Measurements from ENCODE around the gene EPHB6.

Gene EPHB6

DNA sequence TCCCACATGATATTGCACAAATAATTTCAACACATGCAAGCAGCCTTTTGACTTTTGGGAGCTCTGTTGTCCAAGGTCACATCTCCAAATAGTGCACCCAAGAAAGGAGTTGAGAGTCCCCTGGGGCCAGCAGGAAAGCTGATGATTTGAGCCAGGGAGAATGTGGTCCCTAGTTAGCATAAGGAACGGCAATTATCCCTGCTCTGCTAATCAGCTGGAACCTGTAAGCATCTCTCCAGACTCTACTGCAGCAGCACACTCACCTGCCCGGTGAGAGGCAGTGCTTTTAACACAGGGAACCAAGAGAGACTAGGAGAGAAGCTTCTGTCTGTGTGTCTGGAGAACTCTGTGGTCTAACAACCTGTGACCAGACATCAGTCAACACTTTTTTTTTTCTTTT is 61.6 kb downstream of the EPHB6 start:
- no peak for DNase-seq (ENCODE audit: extremely low read depth in 1 of 2, low read depth in 1 of 2)

GRCh38 chr7:142917447-142917846 is 62.6 kb downstream of the EPHB6 start:
- no peak for DNase-seq (ENCODE audit: extremely low read depth in 1 of 2, low read depth in 1 of 2)

GRCh38 chr7:142918901-142919300 is 64.0 kb downstream of the EPHB6 start:
- no peak for DNase-seq (ENCODE audit: extremely low read depth in 1 of 2, low read depth in 1 of 2)

DNA sequence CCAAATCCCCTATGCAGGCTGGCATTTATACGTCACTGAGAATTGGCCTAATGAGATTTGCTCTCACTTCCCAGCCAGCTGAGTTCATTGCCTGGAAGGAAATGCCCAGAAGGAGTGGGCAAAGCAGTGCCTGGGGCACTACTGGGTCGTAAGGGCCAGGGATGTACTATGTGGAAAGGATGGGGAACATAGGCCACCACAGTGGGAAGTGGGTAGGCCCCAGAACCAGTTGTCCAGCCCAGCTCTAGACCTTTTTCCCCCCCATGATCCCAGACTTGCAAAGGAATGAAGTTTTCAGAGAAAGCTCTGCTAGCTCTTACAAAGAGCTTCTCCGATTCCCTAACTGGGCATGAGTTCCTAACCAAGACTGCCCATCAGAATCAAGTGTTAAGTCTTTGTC is 64.8 kb downstream of the EPHB6 start:
- DNase-seq (ENCODE audit: extremely low read depth in 1 of 2, low read depth in 1 of 2) = no peak

Measured in activated CD8-positive, alpha-beta memory T cell treated with anti-CD3 and anti-CD28 coated beads for 1 hour (primary cell).